OCI-LY1 (cell line): ENCODE results near the gene NRG2.

Source experiments
- H2AFZ ChIP-seq: fragments of 200-600 bp; sonication (generic), shearing (Covaris generic); 2 replicates; pipeline ENCODE4 v1.6.0; 2014; ENCODE audit warnings: antibody characterized with exemption, mild to moderate bottlenecking, low read length
- H3F3A ChIP-seq: fragments of 200-600 bp; sonication (generic), shearing (Covaris generic); 2 replicates; pipeline ENCODE4 v1.6.0; 2014; ENCODE audit warnings: mild to moderate bottlenecking, antibody characterized with exemption, low read length, moderate library complexity; ENCODE audit not compliant: insufficient read depth
- H3K27ac ChIP-seq: fragments of 200-600 bp; sonication (generic); 2 replicates; pipeline ENCODE4 v1.5.1; 2014; ENCODE audit warnings: low read length, mixed run types, mild to moderate bottlenecking, low read depth; ENCODE audit not compliant: poor library complexity, severe bottlenecking
- H3K27me3 ChIP-seq: fragments of 200-600 bp; sonication (generic); 2 replicates; pipeline ENCODE4 v1.6.0; 2014; ENCODE audit warnings: antibody characterized with exemption, mild to moderate bottlenecking, low read length, moderate library complexity; ENCODE audit not compliant: insufficient read depth
- H3K36me3 ChIP-seq: fragments of 200-600 bp; sonication (generic); 2 replicates; pipeline ENCODE4 v1.6.1; 2014; ENCODE audit warnings: mild to moderate bottlenecking, antibody characterized with exemption, low read length, moderate library complexity, mixed read lengths; ENCODE audit not compliant: insufficient read depth
- H3K4me1 ChIP-seq: fragments of 200-600 bp; sonication (generic); 2 replicates; pipeline ENCODE4 v1.5.1; 2014; ENCODE audit warnings: mild to moderate bottlenecking, low read length, moderate library complexity; ENCODE audit not compliant: insufficient read depth, severe bottlenecking
- H3K4me2 ChIP-seq: fragments of 200-600 bp; sonication (generic), shearing (Covaris generic); 2 replicates; pipeline ENCODE4 v1.6.1; 2014; ENCODE audit warnings: low read length
- H3K4me3 ChIP-seq: fragments of 200-600 bp; sonication (generic); 2 replicates; pipeline ENCODE4 v1.5.1; 2014; ENCODE audit warnings: low read length, low read depth, mild to moderate bottlenecking, mixed read lengths; ENCODE audit not compliant: poor library complexity, severe bottlenecking
- H3K79me2 ChIP-seq: fragments of 200-600 bp; shearing (Covaris generic); 2 replicates; pipeline ENCODE4 v1.6.1; 2016; ENCODE audit warnings: mixed run types, low read length, mixed read lengths; ENCODE audit not compliant: insufficient read depth
- H3K9ac ChIP-seq: fragments of 200-600 bp; sonication (generic), shearing (Covaris generic); 2 replicates; pipeline ENCODE4 v1.6.1; 2014; ENCODE audit warnings: mild to moderate bottlenecking, low read length, mixed read lengths
- H3K9me2 ChIP-seq: fragments of 200-600 bp; sonication (generic), shearing (Covaris generic); 2 replicates; pipeline ENCODE4 v1.6.1; 2014; ENCODE audit warnings: low read depth, mild to moderate bottlenecking, low read length, mixed read lengths
- H3K9me3 ChIP-seq: fragments of 200-600 bp; shearing (Covaris generic); 2 replicates; pipeline ENCODE4 v1.6.1; 2014; ENCODE audit warnings: low read length, mixed read lengths
- H4K20me1 ChIP-seq: fragments of 200-600 bp; sonication (generic), shearing (Covaris generic); 2 replicates; pipeline ENCODE4 v1.6.0; 2016; ENCODE audit warnings: mild to moderate bottlenecking, low read length; ENCODE audit not compliant: insufficient read depth
- EZH2 ChIP-seq: fragments of 200-600 bp; sonication (generic), shearing (Covaris generic); IDR thresholded peaks from 2 replicates; pipeline ENCODE4 v1.8.0; 2017; ENCODE audit warnings: borderline replicate concordance, mixed run types, mild to moderate bottlenecking, antibody characterized with exemption, low read length, moderate library complexity, mixed read lengths
- TF ChIP-seq, protein P1 (sequence below): fragments of 200-600 bp; sonication (generic), shearing (Covaris generic); IDR thresholded peaks from 2 replicates; pipeline ENCODE4 v1.5.1; 2017; ENCODE audit warnings: mild to moderate bottlenecking, antibody characterized with exemption, low read length, moderate library complexity, mixed read lengths

The NRG2 gene

GRCh38 chr5:140043508-140043872 lies 391 bp upstream of the NRG2 start:
- H3K9me3 ChIP-seq: no peaks in the 10 kb centered on the region
- no peak overlapping the region for H2AFZ ChIP-seq
- H3K4me2 ChIP-seq: peak overlapping the region; percentile 65
- H3K9ac ChIP-seq: no peak overlapping the region
- peaks cover 6% of the 10 kb centered on the region for H3K4me1 ChIP-seq
- H3K27ac ChIP-seq: no peak overlapping the region
- H3K9me2 ChIP-seq: no peaks in the 10 kb centered on the region
- no peaks in the 10 kb centered on the region for H3F3A ChIP-seq
- H3K4me3 ChIP-seq: peak overlapping the region; percentile 55
- no peaks in the 10 kb centered on the region for H3K36me3 ChIP-seq
- TF ChIP-seq EZH2: no peak
- TF ChIP-seq, protein P1, sequence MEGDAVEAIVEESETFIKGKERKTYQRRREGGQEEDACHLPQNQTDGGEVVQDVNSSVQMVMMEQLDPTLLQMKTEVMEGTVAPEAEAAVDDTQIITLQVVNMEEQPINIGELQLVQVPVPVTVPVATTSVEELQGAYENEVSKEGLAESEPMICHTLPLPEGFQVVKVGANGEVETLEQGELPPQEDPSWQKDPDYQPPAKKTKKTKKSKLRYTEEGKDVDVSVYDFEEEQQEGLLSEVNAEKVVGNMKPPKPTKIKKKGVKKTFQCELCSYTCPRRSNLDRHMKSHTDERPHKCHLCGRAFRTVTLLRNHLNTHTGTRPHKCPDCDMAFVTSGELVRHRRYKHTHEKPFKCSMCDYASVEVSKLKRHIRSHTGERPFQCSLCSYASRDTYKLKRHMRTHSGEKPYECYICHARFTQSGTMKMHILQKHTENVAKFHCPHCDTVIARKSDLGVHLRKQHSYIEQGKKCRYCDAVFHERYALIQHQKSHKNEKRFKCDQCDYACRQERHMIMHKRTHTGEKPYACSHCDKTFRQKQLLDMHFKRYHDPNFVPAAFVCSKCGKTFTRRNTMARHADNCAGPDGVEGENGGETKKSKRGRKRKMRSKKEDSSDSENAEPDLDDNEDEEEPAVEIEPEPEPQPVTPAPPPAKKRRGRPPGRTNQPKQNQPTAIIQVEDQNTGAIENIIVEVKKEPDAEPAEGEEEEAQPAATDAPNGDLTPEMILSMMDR: no peak
- H3K27me3 ChIP-seq: no peaks in the 10 kb centered on the region; the same call in none of the 2 replicates
- no peaks in the 10 kb centered on the region for H4K20me1 ChIP-seq
- H3K79me2 ChIP-seq: no peaks in the 10 kb centered on the region

DNA sequence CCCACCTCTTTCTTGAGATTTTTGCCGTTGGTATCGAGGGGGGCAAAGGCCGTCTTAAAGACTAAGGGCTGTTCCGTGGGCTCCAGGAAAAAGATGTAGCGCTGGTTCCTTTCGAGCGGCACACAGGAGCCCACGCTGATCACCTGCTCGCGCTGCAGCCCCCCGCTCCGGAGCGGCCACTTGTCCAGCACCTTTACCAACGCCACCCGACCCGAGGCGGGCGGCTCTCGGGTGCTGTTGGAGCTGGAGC lies 781 bp downstream of the NRG2 start:
- Histone ChIP-seq H3K9me2 (no peaks in the 10 kb centered on the region), H4K20me1 (no peaks in the 10 kb centered on the region), H3K79me2 (no peaks in the 10 kb centered on the region), H3K36me3 (no peaks in the 10 kb centered on the region), H3K4me3 (peak overlapping the region; percentile 55), H3K4me2 (peak overlapping the region; percentile 65), H3K27ac (no peak overlapping the region), H3F3A (no peaks in the 10 kb centered on the region), H3K9ac (no peak overlapping the region), H2AFZ (no peak overlapping the region), H3K27me3 (no peaks in the 10 kb centered on the region; the same call in none of the 2 replicates), H3K4me1 (peaks cover 6% of the 10 kb centered on the region), H3K9me3 (no peaks in the 10 kb centered on the region)
- TF ChIP-seq EZH2: no peak
- TF ChIP-seq, protein P1: no peak

DNA sequence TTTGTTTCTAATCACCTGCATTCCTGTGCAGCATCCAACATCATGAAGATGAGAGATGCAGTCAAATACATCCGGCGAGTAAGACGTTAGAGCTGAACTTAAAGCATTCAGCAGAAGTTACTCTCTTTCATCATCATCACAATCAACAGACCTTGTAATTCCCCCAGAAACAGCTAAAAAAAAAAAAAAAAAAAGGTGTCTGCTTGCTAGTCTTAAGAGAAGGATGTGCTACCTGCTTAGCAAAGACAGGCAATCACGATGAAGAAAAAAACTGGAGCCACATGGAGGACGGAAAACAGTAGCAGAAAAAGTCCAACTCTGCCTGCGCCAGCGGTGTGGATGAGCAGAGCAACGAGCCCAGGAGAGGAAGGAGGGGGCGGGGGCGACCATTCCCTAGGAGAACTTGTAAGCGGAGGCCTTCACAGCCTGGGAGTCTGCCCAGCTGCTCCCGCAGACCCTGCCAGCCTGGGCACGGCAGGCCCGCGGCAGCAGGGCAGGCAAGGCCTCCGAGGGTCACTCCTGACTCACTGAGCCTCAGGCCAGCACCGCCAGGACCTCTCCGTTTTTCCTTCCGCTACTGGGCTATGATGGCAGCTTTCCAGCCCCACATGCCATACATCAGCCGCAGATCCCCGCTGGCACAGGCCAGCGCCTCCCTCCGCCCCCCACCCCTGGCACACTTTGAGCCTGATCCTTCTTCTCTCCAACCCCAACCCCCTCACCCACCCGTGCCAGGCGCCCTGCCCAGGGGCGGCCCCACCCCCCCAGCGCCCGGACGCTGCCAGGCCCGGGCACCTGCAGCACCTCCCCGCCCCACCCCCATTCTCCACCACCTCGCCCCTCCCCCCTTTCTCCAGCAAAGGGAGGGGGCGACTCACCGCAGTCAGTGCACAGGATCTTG lies 1.4 kb downstream of the NRG2 start:
- no peaks in the 10 kb centered on the region for H3K36me3 ChIP-seq
- no peak overlapping the region for H3K9ac ChIP-seq
- H3K9me2 ChIP-seq: no peaks in the 10 kb centered on the region
- no peaks in the 10 kb centered on the region; the same call in none of the 2 replicates for H3K27me3 ChIP-seq
- no peaks in the 10 kb centered on the region for H3F3A ChIP-seq
- H4K20me1 ChIP-seq: no peaks in the 10 kb centered on the region
- no peak overlapping the region for H2AFZ ChIP-seq
- TF ChIP-seq EZH2: no peak
- TF ChIP-seq, protein P1: no peak
- no peaks in the 10 kb centered on the region for H3K79me2 ChIP-seq
- peaks cover 6% of the 10 kb centered on the region for H3K4me1 ChIP-seq
- no peaks in the 10 kb centered on the region for H3K9me3 ChIP-seq
- H3K27ac ChIP-seq: no peak overlapping the region
- peak overlapping the region; percentile 65; the same call in 1 of the 2 replicates for H3K4me2 ChIP-seq
- H3K4me3 ChIP-seq: no peak overlapping the region
